Activated effector memory CD4-positive, alpha-beta T cell treated with Interleukin-2 at 50 U/mL for 16 hours (primary cell): ENCODE results near the gene CNTF.
A peak's percentile ranks its signal among the peaks of the same experiment; 100 is the strongest.
"Not testable (repeated sequence)": the region's sequence is repeated elsewhere in the genome, so short reads cannot be mapped to it uniquely, and the experiment has no call there.

Experiments used
- DNase-seq: peaks from one replicate; pipeline ENCODE4 v3.0.0-alpha.2; 2020

Gene CNTF

GRCh38 chr11:58622344-58622743 lies at the start of gene CNTF:
CNTF (plus strand) TSS chr11:58622665; CDS start chr11:58622753, 88 bp downstream.
- no peak for DNase-seq

- DNase-seq = not testable (repeated sequence)
Measured at GRCh38 chr11:58572906-58573305, 49.6 kb upstream of the CNTF start.

GRCh38 chr11:58573451-58574104 lies 48.9 kb upstream of the CNTF start:
- DNase-seq = peak; percentile 20

GRCh38 chr11:58574881-58575280 lies 47.6 kb upstream of the CNTF start:
- DNase-seq = no peak

GRCh38 chr11:58575377-58576020 lies 47.0 kb upstream of the CNTF start, which contains the start of gene LPXN:
LPXN (minus strand) TSS chr11:58575856; CDS start chr11:58575772, 84 bp downstream.
- peak; percentile 48 for DNase-seq

GRCh38 chr11:58576887-58577471 lies 45.5 kb upstream of the CNTF start:
- DNase-seq = no peak

GRCh38 chr11:58577555-58578135 lies 44.8 kb upstream of the CNTF start:
- peak; percentile 72 for DNase-seq

- DNase-seq = peak; percentile 87
Measured at GRCh38 chr11:58578136-58578634, 44.3 kb upstream of the CNTF start.

- peak; percentile 95 for DNase-seq
Measured at GRCh38 chr11:58578635-58579191, 43.8 kb upstream of the CNTF start, which contains the start of gene ZFP91. ZFP91 (plus strand) TSS chr11:58579063; CDS start chr11:58579282, 219 bp downstream.

GRCh38 chr11:58579192-58580129 lies 43.0 kb upstream of the CNTF start:
- DNase-seq = peak; percentile 86

- no peak for DNase-seq
Measured at GRCh38 chr11:58580311-58580710, 42.2 kb upstream of the CNTF start.

- DNase-seq = no peak
Measured at GRCh38 chr11:58582437-58582836, 40.0 kb upstream of the CNTF start.

- DNase-seq = no peak
Measured at GRCh38 chr11:58586998-58587397, 35.5 kb upstream of the CNTF start.

- DNase-seq = no peak
Measured at GRCh38 chr11:58591659-58592058, 30.8 kb upstream of the CNTF start.

GRCh38 chr11:58592760-58593472 lies 29.5 kb upstream of the CNTF start:
- no peak for DNase-seq

- DNase-seq = no peak
Measured at GRCh38 chr11:58594826-58595225, 27.6 kb upstream of the CNTF start.

- DNase-seq = no peak
Measured at GRCh38 chr11:58596621-58597020, 25.8 kb upstream of the CNTF start.

GRCh38 chr11:58597486-58598144 lies 24.9 kb upstream of the CNTF start:
- DNase-seq = no peak

GRCh38 chr11:58600510-58600909 lies 22.0 kb upstream of the CNTF start:
- no peak for DNase-seq

- DNase-seq = no peak
Measured at GRCh38 chr11:58606930-58607714, 15.3 kb upstream of the CNTF start.
